DOHH2 (cell line): ENCODE data around the gene PPP1R14B.

Experiments
- EZH2phosphoT487 ChIP-seq: fragments of 200-600 bp; sonication (generic); IDR thresholded peaks from 2 replicates; pipeline ENCODE4 v1.6.1; 2017; ENCODE audit warnings: borderline replicate concordance, mild to moderate bottlenecking, antibody characterized with exemption, low read length, moderate library complexity, mixed read lengths
- TF ChIP-seq, protein P1 (sequence below): fragments of 200-600 bp; sonication (generic); IDR thresholded peaks from one replicate; pipeline ENCODE4 v1.5.1; 2014; ENCODE audit warnings: antibody characterized with exemption, mild to moderate bottlenecking, low read depth, low read length; ENCODE audit not compliant: poor library complexity, severe bottlenecking

GRCh38 chr11:64251753-64252002, 4.9 kb upstream of the PPP1R14B start:
- TF ChIP-seq, protein P1, sequence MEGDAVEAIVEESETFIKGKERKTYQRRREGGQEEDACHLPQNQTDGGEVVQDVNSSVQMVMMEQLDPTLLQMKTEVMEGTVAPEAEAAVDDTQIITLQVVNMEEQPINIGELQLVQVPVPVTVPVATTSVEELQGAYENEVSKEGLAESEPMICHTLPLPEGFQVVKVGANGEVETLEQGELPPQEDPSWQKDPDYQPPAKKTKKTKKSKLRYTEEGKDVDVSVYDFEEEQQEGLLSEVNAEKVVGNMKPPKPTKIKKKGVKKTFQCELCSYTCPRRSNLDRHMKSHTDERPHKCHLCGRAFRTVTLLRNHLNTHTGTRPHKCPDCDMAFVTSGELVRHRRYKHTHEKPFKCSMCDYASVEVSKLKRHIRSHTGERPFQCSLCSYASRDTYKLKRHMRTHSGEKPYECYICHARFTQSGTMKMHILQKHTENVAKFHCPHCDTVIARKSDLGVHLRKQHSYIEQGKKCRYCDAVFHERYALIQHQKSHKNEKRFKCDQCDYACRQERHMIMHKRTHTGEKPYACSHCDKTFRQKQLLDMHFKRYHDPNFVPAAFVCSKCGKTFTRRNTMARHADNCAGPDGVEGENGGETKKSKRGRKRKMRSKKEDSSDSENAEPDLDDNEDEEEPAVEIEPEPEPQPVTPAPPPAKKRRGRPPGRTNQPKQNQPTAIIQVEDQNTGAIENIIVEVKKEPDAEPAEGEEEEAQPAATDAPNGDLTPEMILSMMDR, result no peak
- TF ChIP-seq EZH2phosphoT487, result no peak
